OCI-LY3 (cell line): Measurements from ENCODE around the gene KLHDC4.
"Not testable (repeated sequence)": the region's sequence is repeated elsewhere in the genome, so short reads cannot be mapped to it uniquely, and the experiment has no call there.

ENCODE experiments used
- H2AFZ ChIP-seq: fragments of 200-600, 300-600 bp; shearing (Covaris generic); 2 replicates; pipeline ENCODE4 v1.6.0; 2014; ENCODE audit warnings: antibody characterized with exemption, low read depth, low read length
- H3K27ac ChIP-seq: fragments of 200-600, 300-600 bp; sonication (generic); 2 replicates; pipeline ENCODE4 v1.5.1; 2014; ENCODE audit warnings: mild to moderate bottlenecking, low read length, moderate library complexity, mixed read lengths
- H3K27me3 ChIP-seq: fragments of 200-600, 300-600 bp; sonication (generic); 2 replicates; pipeline ENCODE4 v1.6.1; 2014; ENCODE audit warnings: low read depth, low read length, mixed read lengths
- H3K36me3 ChIP-seq: fragments of 200-600, 300-600 bp; sonication (generic); replicated peaks from 2 replicates; pipeline ENCODE3; 2014; ENCODE audit warnings: low read depth, low read length, mixed read lengths
- H3K4me1 ChIP-seq: fragments of 300-600, 200-600 bp; sonication (generic); 2 replicates; pipeline ENCODE4 v1.6.1; 2014; ENCODE audit warnings: low read length, mixed read lengths
- H3K4me2 ChIP-seq: fragments of 200-600, 300-600 bp; sonication (generic); 2 replicates; pipeline ENCODE4 v1.6.1; 2014; ENCODE audit warnings: low read length, mixed read lengths
- H3K4me3 ChIP-seq: fragments of 300-600, 200-600 bp; sonication (generic); 2 replicates; pipeline ENCODE4 v1.5.1; 2014; ENCODE audit warnings: antibody characterized with exemption, mild to moderate bottlenecking, low read length, moderate library complexity
- H3K79me2 ChIP-seq: fragments of 300-600, 200-600 bp; shearing (Covaris generic); 2 replicates; pipeline ENCODE4 v1.6.1; 2014; ENCODE audit warnings: mild to moderate bottlenecking, low read length, mixed read lengths
- H3K9ac ChIP-seq: fragments of 300-600, 200-600 bp; shearing (Covaris generic); 2 replicates; pipeline ENCODE4 v1.6.0; 2014; ENCODE audit warnings: mild to moderate bottlenecking, low read length, moderate library complexity
- H3K9me3 ChIP-seq: fragments of 200-600, 300-600 bp; shearing (Covaris generic); 2 replicates; pipeline ENCODE4 v1.6.1; 2014; ENCODE audit warnings: low read length, mixed read lengths; ENCODE audit not compliant: insufficient read depth
- H4K20me1 ChIP-seq: fragments of 200-600, 300-600 bp; sonication (generic); 2 replicates; pipeline ENCODE4 v1.6.1; 2016; ENCODE audit warnings: low read length, mixed read lengths; ENCODE audit not compliant: insufficient read depth
- EZH2phosphoT487 ChIP-seq: fragments of 200-600 bp; shearing (Covaris generic); IDR thresholded peaks from 2 replicates; pipeline ENCODE4 v1.6.1; 2018; ENCODE audit warnings: antibody characterized with exemption, mixed run types, low read depth
- TF ChIP-seq, protein P1 (sequence below): fragments of 200-600, 300-600 bp; sonication (generic); IDR thresholded peaks from 2 replicates; pipeline ENCODE4 v1.5.1; 2014; ENCODE audit warnings: antibody characterized with exemption, low read length, low read depth

Gene KLHDC4

DNA sequence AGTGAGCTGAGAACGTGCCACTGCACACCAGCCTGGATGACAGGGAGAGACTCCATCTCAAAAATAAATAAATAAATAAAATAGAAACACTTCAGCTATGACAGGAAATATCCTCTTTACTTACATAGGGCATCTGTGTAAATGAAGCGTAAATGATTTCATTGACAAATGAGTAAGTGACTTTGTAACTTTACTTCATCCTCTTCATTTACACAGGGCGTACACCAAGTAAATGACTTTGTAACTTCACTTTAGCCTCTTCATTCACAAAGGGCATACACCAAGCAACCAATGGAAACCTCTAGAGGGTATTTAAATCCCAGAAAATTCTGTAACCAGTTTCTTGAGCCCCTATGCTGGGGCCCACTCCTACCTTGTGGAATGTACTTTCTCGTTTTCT, 16.2 kb upstream of the KLHDC4 start:
- peak overlapping the region; percentile 53; the same call in 1 of the 2 replicates for H3K9ac ChIP-seq
- H3K4me3 ChIP-seq: peak overlapping the region; percentile 35
- no peaks in the 10 kb centered on the region for H4K20me1 ChIP-seq
- no peak overlapping the region for H3K27ac ChIP-seq
- TF ChIP-seq EZH2phosphoT487: no peak
- TF ChIP-seq, protein P1, sequence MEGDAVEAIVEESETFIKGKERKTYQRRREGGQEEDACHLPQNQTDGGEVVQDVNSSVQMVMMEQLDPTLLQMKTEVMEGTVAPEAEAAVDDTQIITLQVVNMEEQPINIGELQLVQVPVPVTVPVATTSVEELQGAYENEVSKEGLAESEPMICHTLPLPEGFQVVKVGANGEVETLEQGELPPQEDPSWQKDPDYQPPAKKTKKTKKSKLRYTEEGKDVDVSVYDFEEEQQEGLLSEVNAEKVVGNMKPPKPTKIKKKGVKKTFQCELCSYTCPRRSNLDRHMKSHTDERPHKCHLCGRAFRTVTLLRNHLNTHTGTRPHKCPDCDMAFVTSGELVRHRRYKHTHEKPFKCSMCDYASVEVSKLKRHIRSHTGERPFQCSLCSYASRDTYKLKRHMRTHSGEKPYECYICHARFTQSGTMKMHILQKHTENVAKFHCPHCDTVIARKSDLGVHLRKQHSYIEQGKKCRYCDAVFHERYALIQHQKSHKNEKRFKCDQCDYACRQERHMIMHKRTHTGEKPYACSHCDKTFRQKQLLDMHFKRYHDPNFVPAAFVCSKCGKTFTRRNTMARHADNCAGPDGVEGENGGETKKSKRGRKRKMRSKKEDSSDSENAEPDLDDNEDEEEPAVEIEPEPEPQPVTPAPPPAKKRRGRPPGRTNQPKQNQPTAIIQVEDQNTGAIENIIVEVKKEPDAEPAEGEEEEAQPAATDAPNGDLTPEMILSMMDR: no peak
- H3K9me3 ChIP-seq: no peaks in the 10 kb centered on the region
- no peaks in the 10 kb centered on the region for H3K27me3 ChIP-seq
- H3K4me1 ChIP-seq: peaks cover 48% of the 10 kb centered on the region
- H2AFZ ChIP-seq: peak overlapping the region; percentile 69; the same call in 1 of the 2 replicates
- no peaks in the 10 kb centered on the region for H3K36me3 ChIP-seq
- peak overlapping the region; percentile 71 for H3K4me2 ChIP-seq
- no peaks in the 10 kb centered on the region for H3K79me2 ChIP-seq

DNA sequence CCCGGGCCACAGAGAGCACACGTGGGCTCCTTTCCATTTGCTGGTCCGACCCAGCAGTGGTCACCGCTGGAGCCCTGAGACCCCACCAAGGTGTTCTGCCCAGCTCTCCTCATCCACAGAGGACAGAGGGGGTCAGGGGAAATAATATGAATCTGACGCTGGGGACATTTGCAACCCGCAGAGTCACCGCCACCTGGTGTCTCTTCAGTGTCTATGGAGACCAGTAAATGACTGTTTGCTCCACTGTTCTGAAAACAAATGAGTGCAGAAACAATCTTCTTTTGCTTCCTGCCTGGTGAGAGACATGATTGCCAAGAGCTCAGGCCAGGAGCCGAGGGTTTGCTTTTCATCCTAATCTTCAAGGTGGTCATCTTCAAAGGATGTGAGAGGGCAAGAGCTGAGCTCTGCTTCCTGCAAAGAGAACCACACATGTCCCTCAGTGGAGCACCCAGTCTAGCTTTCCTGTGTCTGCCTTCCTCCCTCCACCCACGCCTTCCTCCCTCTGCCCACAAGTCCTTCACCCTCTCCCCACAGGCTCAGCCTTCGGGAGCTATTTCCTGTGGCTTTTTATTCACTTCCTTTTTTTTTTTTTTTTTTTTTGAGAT, 14.7 kb upstream of the KLHDC4 start:
- Histone ChIP-seq H3K4me1 (peaks cover 51% of the 10 kb centered on the region), H4K20me1 (no peaks in the 10 kb centered on the region), H3K9me3 (no peaks in the 10 kb centered on the region), H3K4me2 (peak overlapping the region; percentile 71), H3K27ac (peak overlapping the region; percentile 50), H3K9ac (peak overlapping the region; percentile 53), H3K4me3 (peak overlapping the region; percentile 39), H3K27me3 (no peaks in the 10 kb centered on the region), H2AFZ (peak overlapping the region; percentile 76), H3K36me3 (no peaks in the 10 kb centered on the region), H3K79me2 (no peaks in the 10 kb centered on the region)
- TF ChIP-seq, protein P1: peak; percentile 47
- no peak for TF ChIP-seq EZH2phosphoT487

DNA sequence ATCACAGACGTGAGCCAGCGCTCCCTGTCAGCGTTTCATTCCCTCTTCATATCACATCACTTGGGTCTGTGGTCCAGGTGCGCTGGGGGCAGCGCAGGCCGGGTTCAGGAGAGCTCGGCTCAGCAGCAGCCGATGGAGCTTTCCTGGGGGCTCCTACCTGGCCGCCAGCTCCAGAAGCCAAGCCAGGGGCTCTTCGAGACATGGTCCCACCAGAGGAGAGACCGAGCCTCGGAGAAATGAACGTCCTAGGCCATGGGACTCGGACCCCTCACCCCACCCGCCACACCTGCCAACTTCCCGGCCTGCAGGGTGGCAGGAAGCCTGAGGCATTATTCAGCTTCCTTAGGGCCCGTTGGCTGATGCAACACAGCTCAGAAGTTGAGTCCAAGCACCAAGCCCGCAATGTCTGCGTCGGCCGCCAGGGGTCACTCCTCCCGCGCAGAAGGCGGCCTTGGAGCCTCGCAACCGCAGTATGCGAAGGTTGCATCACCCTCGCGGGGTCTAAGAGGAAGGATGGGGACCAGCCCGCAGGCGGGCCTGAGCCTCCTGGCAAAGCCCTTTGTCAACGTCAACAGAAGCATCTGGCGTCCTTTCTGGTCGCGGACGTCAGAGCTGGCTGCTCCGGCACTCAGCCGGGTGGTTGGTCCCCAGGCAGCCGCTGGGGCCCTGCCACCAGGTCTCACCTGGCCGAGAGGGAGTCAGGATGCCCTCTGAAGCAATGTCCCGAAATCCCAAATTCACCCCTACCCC, 13.2 kb upstream of the KLHDC4 start:
- Histone ChIP-seq H3K9ac (peak overlapping the region; percentile 97), H3K27ac (peak overlapping the region; percentile 93), H3K4me3 (peak overlapping the region; percentile 82), H3K9me3 (no peaks in the 10 kb centered on the region), H3K4me2 (peak overlapping the region; percentile 99), H3K36me3 (no peaks in the 10 kb centered on the region), H4K20me1 (no peaks in the 10 kb centered on the region), H3K4me1 (peaks cover 66% of the 10 kb centered on the region), H2AFZ (peak overlapping the region; percentile 39; the same call in 1 of the 2 replicates), H3K79me2 (no peaks in the 10 kb centered on the region), H3K27me3 (no peaks in the 10 kb centered on the region)
- TF ChIP-seq EZH2phosphoT487: no peak
- TF ChIP-seq, protein P1: peak; percentile 75

DNA sequence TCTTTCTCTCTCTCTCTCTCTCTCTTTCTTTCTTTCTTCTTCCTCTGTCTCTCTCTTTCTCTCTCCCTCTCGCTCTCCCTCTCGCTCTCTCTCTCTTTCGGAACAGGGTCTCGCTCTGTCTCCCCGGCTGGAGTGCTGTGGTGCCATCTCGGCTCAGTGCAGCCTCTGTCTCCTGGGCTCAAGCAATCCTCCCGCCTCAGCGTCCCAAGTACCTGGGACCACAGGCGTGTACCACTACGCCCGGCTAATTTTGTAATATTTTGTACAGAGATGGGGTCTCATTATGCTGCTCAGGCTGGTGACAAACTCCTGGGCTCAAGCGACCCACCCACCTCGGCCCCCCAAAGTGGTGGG, 12.7 kb upstream of the KLHDC4 start:
- H3K27me3 ChIP-seq: no peaks in the 10 kb centered on the region
- H3K4me1 ChIP-seq: peaks cover 67% of the 10 kb centered on the region
- H3K36me3 ChIP-seq: no peaks in the 10 kb centered on the region
- no peak for TF ChIP-seq EZH2phosphoT487
- TF ChIP-seq, protein P1: no peak
- H3K79me2 ChIP-seq: no peaks in the 10 kb centered on the region
- H2AFZ ChIP-seq: peak overlapping the region; percentile 39; the same call in 1 of the 2 replicates
- peak overlapping the region; percentile 97 for H3K9ac ChIP-seq
- no peaks in the 10 kb centered on the region for H4K20me1 ChIP-seq
- peak overlapping the region; percentile 93 for H3K27ac ChIP-seq
- H3K9me3 ChIP-seq: no peaks in the 10 kb centered on the region
- H3K4me3 ChIP-seq: peak overlapping the region; percentile 82
- peak overlapping the region; percentile 99 for H3K4me2 ChIP-seq

DNA sequence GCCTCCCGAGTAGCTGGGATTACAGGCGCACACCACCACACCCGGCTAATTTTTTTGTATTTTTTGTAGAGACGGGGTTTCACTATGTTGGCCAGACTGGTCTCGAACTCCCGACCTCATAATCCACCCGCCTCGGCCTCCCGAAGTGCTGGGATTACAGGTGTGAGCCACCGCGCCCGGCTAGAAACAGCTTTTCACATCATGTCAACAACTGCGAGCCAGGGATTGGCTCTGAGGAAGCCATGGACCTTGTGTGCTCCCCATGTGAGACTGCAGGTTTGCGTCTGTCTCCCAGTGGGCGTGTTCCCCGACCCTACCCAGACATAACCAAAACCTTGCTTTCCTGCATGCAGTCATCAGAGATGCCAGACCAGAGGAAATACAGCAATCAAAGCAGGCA, 8.1 kb upstream of the KLHDC4 start:
- not testable (repeated sequence) for H3K4me3 ChIP-seq, H2AFZ ChIP-seq, H3K27ac ChIP-seq, H4K20me1 ChIP-seq, H3K36me3 ChIP-seq, H3K79me2 ChIP-seq, H3K27me3 ChIP-seq, H3K4me2 ChIP-seq, H3K9ac ChIP-seq, H3K9me3 ChIP-seq
- H3K4me1 ChIP-seq: peaks cover 42% of the 10 kb centered on the region

DNA sequence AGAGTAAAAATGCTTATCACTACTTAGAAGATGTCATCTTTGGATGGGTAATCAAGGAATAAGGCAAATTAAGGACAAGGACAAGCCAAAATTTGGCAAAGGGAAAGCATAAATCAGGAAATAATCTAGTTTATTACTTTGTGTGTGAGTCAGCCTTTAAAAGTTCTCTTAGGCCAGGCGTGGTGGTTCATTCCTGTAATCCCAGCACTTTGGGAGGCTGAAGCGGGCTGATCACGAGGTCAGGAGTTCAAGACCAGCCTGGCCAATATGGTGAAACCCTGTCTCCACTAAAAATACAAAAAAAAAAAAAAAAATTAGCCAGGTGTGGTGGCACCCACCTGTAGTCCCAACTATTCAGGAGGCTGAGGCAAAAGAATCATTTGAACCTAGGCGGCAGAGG, 1.7 kb upstream of the KLHDC4 start:
- peaks cover 35% of the 10 kb centered on the region for H3K79me2 ChIP-seq
- H3K36me3 ChIP-seq: peaks cover 11% of the 10 kb centered on the region
- not testable (repeated sequence) for H3K4me2 ChIP-seq, H3K27me3 ChIP-seq, H3K9me3 ChIP-seq, H3K4me3 ChIP-seq, H3K27ac ChIP-seq, H3K9ac ChIP-seq, H2AFZ ChIP-seq, H4K20me1 ChIP-seq
- H3K4me1 ChIP-seq: peaks cover 23% of the 10 kb centered on the region
